H9 (cell line): ENCODE results near the gene KAT8. TPM values are rescaled to one million over a fixed set of nuclear protein-coding genes. Genes with fewer than 3 reads are reported as not detected.
A peak's percentile ranks its signal among the peaks of the same experiment; 100 is the strongest.

ENCODE experiments used
- DNase-seq: peaks from one replicate; pipeline ENCODE4 v3.0.0-alpha.2; 2017
- H2AFZ ChIP-seq: one replicate; pipeline ENCODE4 v1.6.1; 2013; ENCODE audit warnings: mild to moderate bottlenecking, low read length, control low read depth, moderate library complexity
- H2AK5ac ChIP-seq: 2 replicates; pipeline ENCODE4 v1.6.1; 2013; ENCODE audit warnings: low read length, control low read depth, mixed read lengths; ENCODE audit not compliant: insufficient read length
- H2BK120ac ChIP-seq: one replicate; pipeline ENCODE4 v1.6.1; 2013; ENCODE audit warnings: low read depth, mild to moderate bottlenecking, low read length, control low read depth, inconsistent platforms; ENCODE audit not compliant: poor library complexity, severe bottlenecking
- H2BK12ac ChIP-seq: 2 replicates; pipeline ENCODE4 v1.6.1; 2013; ENCODE audit warnings: low read length, control low read depth, mixed read lengths, low read depth; ENCODE audit not compliant: insufficient read length
- H2BK15ac ChIP-seq: 2 replicates; pipeline ENCODE4 v1.6.1; 2013; ENCODE audit warnings: low read depth, low read length, control low read depth
- H2BK20ac ChIP-seq: one replicate; pipeline ENCODE4 v1.6.1; 2013; ENCODE audit warnings: low read depth, mild to moderate bottlenecking, low read length, control low read depth, inconsistent platforms; ENCODE audit not compliant: poor library complexity, severe bottlenecking
- H2BK5ac ChIP-seq: 2 replicates; pipeline ENCODE4 v1.6.1; 2013; ENCODE audit warnings: low read length, control low read depth, mixed read lengths; ENCODE audit not compliant: insufficient read length
- H3K14ac ChIP-seq: 2 replicates; pipeline ENCODE4 v1.6.1; 2013; ENCODE audit warnings: low read length, control low read depth; ENCODE audit not compliant: insufficient read depth
- H3K18ac ChIP-seq: 2 replicates; pipeline ENCODE4 v1.6.1; 2013; ENCODE audit warnings: low read depth, mild to moderate bottlenecking, mixed read lengths, low read length, control low read depth; ENCODE audit not compliant: insufficient read length
- H3K23ac ChIP-seq: 2 replicates; pipeline ENCODE4 v1.6.1; 2013; ENCODE audit warnings: low read length, control low read depth, mixed read lengths, low read depth; ENCODE audit not compliant: insufficient read length
- H3K23me2 ChIP-seq: 2 replicates; pipeline ENCODE4 v1.6.1; 2013; ENCODE audit warnings: low read depth, mild to moderate bottlenecking, mixed read lengths, low read length, control low read depth; ENCODE audit not compliant: insufficient read length, poor library complexity, severe bottlenecking
- H3K27ac ChIP-seq: 2 replicates; pipeline ENCODE4 v1.5.1; 2013; ENCODE audit warnings: low read length, control low read depth, mixed read lengths, low read depth; ENCODE audit not compliant: insufficient read length
- H3K27me3 ChIP-seq: 2 replicates; pipeline ENCODE4 v1.6.1; 2013; ENCODE audit warnings: low read length, control low read depth, inconsistent platforms; ENCODE audit not compliant: insufficient read depth
- H3K4ac ChIP-seq: 2 replicates; pipeline ENCODE4 v1.6.1; 2013; ENCODE audit warnings: low read depth, mild to moderate bottlenecking, control low read depth, inconsistent platforms, low read length, moderate library complexity
- H3K4me1 ChIP-seq: 2 replicates; pipeline ENCODE4 v1.6.1; 2013; ENCODE audit warnings: low read length, control low read depth, inconsistent platforms; ENCODE audit not compliant: insufficient read depth
- H3K4me2 ChIP-seq: 2 replicates; pipeline ENCODE4 v1.6.1; 2013; ENCODE audit warnings: low read length, control low read depth, mixed read lengths; ENCODE audit not compliant: insufficient read length, insufficient read depth
- H3K56ac ChIP-seq: 2 replicates; pipeline ENCODE4 v1.6.1; 2013; ENCODE audit warnings: low read depth, mild to moderate bottlenecking, mixed read lengths, low read length, control low read depth; ENCODE audit not compliant: insufficient read length
- H3K79me1 ChIP-seq: 2 replicates; pipeline ENCODE4 v1.6.1; 2013; ENCODE audit warnings: low read depth, mild to moderate bottlenecking, moderate library complexity, low read length, control low read depth, inconsistent platforms; ENCODE audit not compliant: insufficient read depth, poor library complexity, severe bottlenecking
- H3K79me2 ChIP-seq: 2 replicates; pipeline ENCODE4 v1.6.1; 2013; ENCODE audit warnings: low read length, control low read depth, inconsistent platforms; ENCODE audit not compliant: insufficient read depth
- H3K9ac ChIP-seq: 2 replicates; pipeline ENCODE4 v1.6.1; 2013; ENCODE audit warnings: low read length, control low read depth, mixed read lengths; ENCODE audit not compliant: insufficient read length; ENCODE audit errors: extremely low read depth
- H3K9me3 ChIP-seq: one replicate; pipeline ENCODE4 v1.6.1; 2013; ENCODE audit warnings: low read depth, low read length, inconsistent platforms; ENCODE audit not compliant: control insufficient read depth
- H3T11ph ChIP-seq: one replicate; pipeline ENCODE4 v1.6.1; 2013; ENCODE audit warnings: mild to moderate bottlenecking, low read length, control low read depth, inconsistent platforms
- H4K20me1 ChIP-seq: one replicate; pipeline ENCODE4 v1.6.1; 2013; ENCODE audit not compliant: control insufficient read depth, insufficient read length, insufficient read depth
- H4K5ac ChIP-seq: 2 replicates; pipeline ENCODE4 v1.6.1; 2013; ENCODE audit warnings: low read depth, mild to moderate bottlenecking, mixed read lengths, low read length, control low read depth; ENCODE audit not compliant: insufficient read length
- H4K8ac ChIP-seq: replicated peaks from 2 replicates; pipeline ENCODE4 v1.6.1; 2013; ENCODE audit warnings: low read length, control low read depth, mixed read lengths, low read depth; ENCODE audit not compliant: insufficient read length
- H4K91ac ChIP-seq: 2 replicates; pipeline ENCODE4 v1.6.1; 2013; ENCODE audit warnings: low read depth, mild to moderate bottlenecking, moderate library complexity, mixed read lengths, low read length, control low read depth; ENCODE audit not compliant: insufficient read length
- H3K27ac Mint-ChIP-seq, 3 experiments: 2 replicates in 2 of 3; 3 replicates in 1 of 3; pipeline ENCODE4 v1.8.0; 2020 to 2021; ENCODE audit warnings: mixed read lengths in 3 of 3, mild to moderate bottlenecking in 1 of 3, moderate library complexity in 1 of 3
- H3K27me3 Mint-ChIP-seq: 2 replicates; pipeline ENCODE4 v1.8.0; 2021; ENCODE audit warnings: low read depth, mild to moderate bottlenecking, moderate library complexity, mixed read lengths
- H3K36me3 Mint-ChIP-seq, 3 experiments: 2 replicates in 2 of 3; 3 replicates in 1 of 3; pipeline ENCODE4 v1.8.0; 2020 to 2021; ENCODE audit warnings: low read depth in 3 of 3, mixed read lengths in 3 of 3; ENCODE audit not compliant: insufficient read depth in 1 of 3
- H3K4me1 Mint-ChIP-seq, 2 experiments: 2 replicates each; pipeline ENCODE4 v1.8.0; 2020; ENCODE audit warnings: mixed read lengths in 2 of 2
- H3K4me3 Mint-ChIP-seq, 2 experiments: 2 replicates in 1 of 2; 3 replicates in 1 of 2; pipeline ENCODE4 v1.8.0; 2020 to 2021; ENCODE audit warnings: mild to moderate bottlenecking in 2 of 2, mixed read lengths in 2 of 2, moderate library complexity in 1 of 2
- H3K9me3 Mint-ChIP-seq, 2 experiments: 2 replicates in 1 of 2; 3 replicates in 1 of 2; pipeline ENCODE4 v1.8.0; 2020; ENCODE audit warnings: mild to moderate bottlenecking in 2 of 2, mixed read lengths in 2 of 2, moderate library complexity in 1 of 2
- WGBS: extraction: QIAGEN DNeasy Blood & Tissue Kit; methylation state at CpG from one replicate; pipeline ENCODE4 v1.1.7; 2013; ENCODE audit warnings: missing lambda C conversion rate, low lambda C conversion rate, mixed read lengths; ENCODE audit not compliant: insufficient read length; ENCODE audit errors: extremely low coverage; 5-methylcytosine and 5-hydroxymethylcytosine counted together
- total RNA-seq: library from RNA; stranded (reverse); gene quantifications from 2 replicates; pipeline ENCODE4 v1.2.1, GENCODE V29; 2021
- TF ChIP-seq, protein P1 (sequence below): fragments of 200-600 bp; sonication (generic); conservative IDR thresholded peaks from 3 replicates; pipeline ENCODE4 v1.8.0; 2021; ENCODE audit warnings: antibody characterized with exemption, mild to moderate bottlenecking

KAT8 gene
- total RNA-seq, 1 experiment from 2014 or later: 52.1 TPM

- Histone ChIP-seq H2AFZ (no peak overlapping the region), H3K14ac (0 out of 2 replicates have a peak overlapping the region, but pooled peaks have one; percentile 56), H2BK5ac (no peak overlapping the region), H4K5ac (no peak overlapping the region), H3T11ph (no peak overlapping the region), H2BK12ac (no peak overlapping the region), H3K4me1 (peaks cover 18% of the 10 kb centered on the region; the same call in 1 of the 2 replicates), H4K20me1 (no peaks in the 10 kb centered on the region), H3K4me2 (peak overlapping the region; percentile 38), H3K79me2 (peaks cover 4% of the 10 kb centered on the region; the same call in 1 of the 2 replicates), H3K27me3 (no peaks in the 10 kb centered on the region), H3K23me2 (peaks cover 5% of the 10 kb centered on the region), H2BK120ac (no peak overlapping the region), H3K79me1 (peaks cover 5% of the 10 kb centered on the region), H3K56ac (no peak overlapping the region), H2BK15ac (no peak overlapping the region; the same call in 1 of the 2 replicates), H2BK20ac (no peak overlapping the region), H3K9me3 (no peaks in the 10 kb centered on the region), H3K9ac (peak overlapping the region; percentile 81), H2AK5ac (no peak overlapping the region), H3K18ac (peak overlapping the region; percentile 89), H4K8ac (no peak overlapping the region), H4K91ac (no peak overlapping the region), H3K4ac (no peak overlapping the region; the same call in 1 of the 2 replicates), H3K23ac (no peak overlapping the region), H3K27ac (no peak overlapping the region)
- H3K9me3 Mint-ChIP-seq: no peaks in the 10 kb centered on the region; a peak in 1 of 5 replicates
- TF ChIP-seq, protein P1, sequence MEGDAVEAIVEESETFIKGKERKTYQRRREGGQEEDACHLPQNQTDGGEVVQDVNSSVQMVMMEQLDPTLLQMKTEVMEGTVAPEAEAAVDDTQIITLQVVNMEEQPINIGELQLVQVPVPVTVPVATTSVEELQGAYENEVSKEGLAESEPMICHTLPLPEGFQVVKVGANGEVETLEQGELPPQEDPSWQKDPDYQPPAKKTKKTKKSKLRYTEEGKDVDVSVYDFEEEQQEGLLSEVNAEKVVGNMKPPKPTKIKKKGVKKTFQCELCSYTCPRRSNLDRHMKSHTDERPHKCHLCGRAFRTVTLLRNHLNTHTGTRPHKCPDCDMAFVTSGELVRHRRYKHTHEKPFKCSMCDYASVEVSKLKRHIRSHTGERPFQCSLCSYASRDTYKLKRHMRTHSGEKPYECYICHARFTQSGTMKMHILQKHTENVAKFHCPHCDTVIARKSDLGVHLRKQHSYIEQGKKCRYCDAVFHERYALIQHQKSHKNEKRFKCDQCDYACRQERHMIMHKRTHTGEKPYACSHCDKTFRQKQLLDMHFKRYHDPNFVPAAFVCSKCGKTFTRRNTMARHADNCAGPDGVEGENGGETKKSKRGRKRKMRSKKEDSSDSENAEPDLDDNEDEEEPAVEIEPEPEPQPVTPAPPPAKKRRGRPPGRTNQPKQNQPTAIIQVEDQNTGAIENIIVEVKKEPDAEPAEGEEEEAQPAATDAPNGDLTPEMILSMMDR: peak; percentile 30; the same call in 1 of the 3 replicates
- peak overlapping the region; percentile 81 to 92 for H3K4me3 Mint-ChIP-seq
- H3K27ac Mint-ChIP-seq: peak overlapping the region; percentile 95 to 99 (median 97)
- DNase-seq: peak; percentile 80
- H3K36me3 Mint-ChIP-seq: peaks cover 27 to 34% (median 27%) of the 10 kb centered on the region in 3 experiments
- peaks cover 55 to 67% of the 10 kb centered on the region in 2 experiments for H3K4me1 Mint-ChIP-seq
- no peaks in the 10 kb centered on the region for H3K27me3 Mint-ChIP-seq
- WGBS: no CpG with 5 or more reads among the region's 18 CpGs
Measured at GRCh38 chr16:31134625-31135534, 17.4 kb downstream of the KAT8 start.
